Measurements from ENCODE around the gene COL4A3. TPM values are rescaled to one million over a fixed set of nuclear protein-coding genes. Genes with fewer than 3 reads are reported as not detected.

COL4A3 gene
- polyA plus RNA-seq, 1 donor (not counting 4 experiments of a cell fraction or from before 2014, with no cell fraction given) = not detected

- DNase-seq (ENCODE audit: low read depth, low spot score) (no peak), FAIRE-seq (no peak)
- Histone ChIP-seq H3K4me3 (ENCODE audit: control insufficient read depth in 2 of 3, extremely low read depth in 1 of 3, insufficient read depth in 2 of 3, low read depth in 1 of 3, low read length in 3 of 3) (no peak overlapping the region), H4K20me1 (ENCODE audit: control insufficient read depth, extremely low read depth, insufficient read depth, low read length) (no peaks in the 10 kb centered on the region), H3K36me3 (ENCODE audit: control insufficient read depth in 2 of 2, extremely low read depth in 1 of 2, insufficient read depth in 2 of 2, low read length in 2 of 2) (no peaks in the 10 kb centered on the region), H3K4me2 (ENCODE audit: control insufficient read depth, extremely low read depth, insufficient read depth, low read depth, low read length) (no peak overlapping the region), H3K9me1 (ENCODE audit: control insufficient read depth, extremely low read depth, insufficient read depth, low read length) (no peaks in the 10 kb centered on the region), H3K27ac (ENCODE audit: control insufficient read depth, insufficient read depth, low read length) (no peak overlapping the region), H3K79me2 (ENCODE audit: control insufficient read depth, insufficient read depth, low read length) (no peaks in the 10 kb centered on the region), H3K9me3 (ENCODE audit: control insufficient read depth, low read depth, low read length) (no peaks in the 10 kb centered on the region), H3K27me3 (ENCODE audit: control insufficient read depth, extremely low read depth, insufficient read depth, low read length) (no peaks in the 10 kb centered on the region), H3K4me1 (ENCODE audit: control insufficient read depth, extremely low read depth, insufficient read depth, low read length) (no peaks in the 10 kb centered on the region), H3K9ac (ENCODE audit: control insufficient read depth, extremely low read depth, insufficient read depth, low read length) (no peak overlapping the region), H2AFZ (ENCODE audit: control insufficient read depth, low read length) (no peak overlapping the region)
- dilution Hi-C loops (cut with MboI; ENCODE audit: extremely low pct_ligation_motif_present, low sequenced_read_pairs) = no loop called here
- no peak for TF ChIP-seq EZH2 (IDR thresholded peaks at IDR 0.05; ENCODE audit: low read length)
- TF ChIP-seq CTCF (optimal IDR thresholded peaks at IDR 0.05 in 1 of 3, IDR thresholded peaks at IDR 0.05 in 1 of 3, conservative IDR thresholded peaks at IDR 0.05 in 1 of 3; ENCODE audit: extremely low read depth in 1 of 3, insufficient read depth in 2 of 3, low read length in 3 of 3) = no peak
Observed at GRCh38 chr2:227295806-227296205, 131.4 kb downstream of the COL4A3 start.

- no peak overlapping the region for H2AFZ ChIP-seq (ENCODE audit: control insufficient read depth, low read length)
- H3K9me3 ChIP-seq (ENCODE audit: control insufficient read depth, low read depth, low read length) = no peaks in the 10 kb centered on the region
- H3K9me1 ChIP-seq (ENCODE audit: control insufficient read depth, extremely low read depth, insufficient read depth, low read length) = no peaks in the 10 kb centered on the region
- no peak overlapping the region for H3K4me2 ChIP-seq (ENCODE audit: control insufficient read depth, extremely low read depth, insufficient read depth, low read depth, low read length)
- no peak overlapping the region for H3K27ac ChIP-seq (ENCODE audit: control insufficient read depth, insufficient read depth, low read length)
- no peak overlapping the region for H3K4me3 ChIP-seq (ENCODE audit: control insufficient read depth in 2 of 3, extremely low read depth in 1 of 3, insufficient read depth in 2 of 3, low read depth in 1 of 3, low read length in 3 of 3)
- TF ChIP-seq CTCF (optimal IDR thresholded peaks at IDR 0.05 in 1 of 3, IDR thresholded peaks at IDR 0.05 in 1 of 3, conservative IDR thresholded peaks at IDR 0.05 in 1 of 3; ENCODE audit: extremely low read depth in 1 of 3, insufficient read depth in 2 of 3, low read length in 3 of 3) = no peak
- no peaks in the 10 kb centered on the region for H3K4me1 ChIP-seq (ENCODE audit: control insufficient read depth, extremely low read depth, insufficient read depth, low read length)
- no peaks in the 10 kb centered on the region for H4K20me1 ChIP-seq (ENCODE audit: control insufficient read depth, extremely low read depth, insufficient read depth, low read length)
- no peaks in the 10 kb centered on the region for H3K27me3 ChIP-seq (ENCODE audit: control insufficient read depth, extremely low read depth, insufficient read depth, low read length)
- dilution Hi-C loops (cut with MboI; ENCODE audit: extremely low pct_ligation_motif_present, low sequenced_read_pairs) = no loop called here
- no peak for DNase-seq (ENCODE audit: low read depth, low spot score)
- no peak overlapping the region for H3K9ac ChIP-seq (ENCODE audit: control insufficient read depth, extremely low read depth, insufficient read depth, low read length)
- H3K36me3 ChIP-seq (ENCODE audit: control insufficient read depth in 2 of 2, extremely low read depth in 1 of 2, insufficient read depth in 2 of 2, low read length in 2 of 2) = no peaks in the 10 kb centered on the region
- FAIRE-seq = no peak
- no peaks in the 10 kb centered on the region for H3K79me2 ChIP-seq (ENCODE audit: control insufficient read depth, insufficient read depth, low read length)
Observed at GRCh38 chr2:227296671-227297405, 132.4 kb downstream of the COL4A3 start.

All from keratinocyte (primary cell).